Rectal smooth muscle tissue (tissue), 1 donor: ENCODE results near the gene LCTL.
A peak's percentile ranks its signal among the peaks of the same experiment; 100 is the strongest.

ENCODE experiments used
- H3K27ac ChIP-seq: one replicate; pipeline ENCODE4 v1.7.0; 2013; ENCODE audit warnings: low read depth, low read length, inconsistent platforms
- H3K27me3 ChIP-seq: one replicate; pipeline ENCODE4 v1.7.0; 2013; ENCODE audit warnings: low read length; ENCODE audit not compliant: control insufficient read depth, insufficient read depth
- H3K36me3 ChIP-seq: one replicate; pipeline ENCODE4 v1.7.0; 2013; ENCODE audit warnings: low read length; ENCODE audit not compliant: control insufficient read depth, insufficient read depth
- H3K4me1 ChIP-seq: one replicate; pipeline ENCODE4 v1.7.0; 2013; ENCODE audit warnings: low read length; ENCODE audit not compliant: control insufficient read depth, insufficient read depth
- H3K4me3 ChIP-seq: one replicate; pipeline ENCODE4 v1.7.0; 2013; ENCODE audit warnings: low read length
- H3K9ac ChIP-seq: one replicate; pipeline ENCODE4 v1.7.0; 2013; ENCODE audit warnings: low read length

Gene LCTL, protein sequence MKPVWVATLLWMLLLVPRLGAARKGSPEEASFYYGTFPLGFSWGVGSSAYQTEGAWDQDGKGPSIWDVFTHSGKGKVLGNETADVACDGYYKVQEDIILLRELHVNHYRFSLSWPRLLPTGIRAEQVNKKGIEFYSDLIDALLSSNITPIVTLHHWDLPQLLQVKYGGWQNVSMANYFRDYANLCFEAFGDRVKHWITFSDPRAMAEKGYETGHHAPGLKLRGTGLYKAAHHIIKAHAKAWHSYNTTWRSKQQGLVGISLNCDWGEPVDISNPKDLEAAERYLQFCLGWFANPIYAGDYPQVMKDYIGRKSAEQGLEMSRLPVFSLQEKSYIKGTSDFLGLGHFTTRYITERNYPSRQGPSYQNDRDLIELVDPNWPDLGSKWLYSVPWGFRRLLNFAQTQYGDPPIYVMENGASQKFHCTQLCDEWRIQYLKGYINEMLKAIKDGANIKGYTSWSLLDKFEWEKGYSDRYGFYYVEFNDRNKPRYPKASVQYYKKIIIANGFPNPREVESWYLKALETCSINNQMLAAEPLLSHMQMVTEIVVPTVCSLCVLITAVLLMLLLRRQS

GRCh38 chr15:66565741-66566144 lies at the start of gene LCTL:
Gene LCTL (minus strand): TSS chr15:66565998. CDS start chr15:66565365, 633 bp downstream.
- Histone ChIP-seq H3K9ac (no peak within 1 kb of the TSS), H3K36me3 (no peaks in the 10 kb centered on the region), H3K4me1 (no peaks in the 10 kb centered on the region), H3K27ac (no peak within 1 kb of the TSS), H3K4me3 (no peak within 1 kb of the TSS), H3K27me3 (no peaks in the 10 kb centered on the region)

DNA sequence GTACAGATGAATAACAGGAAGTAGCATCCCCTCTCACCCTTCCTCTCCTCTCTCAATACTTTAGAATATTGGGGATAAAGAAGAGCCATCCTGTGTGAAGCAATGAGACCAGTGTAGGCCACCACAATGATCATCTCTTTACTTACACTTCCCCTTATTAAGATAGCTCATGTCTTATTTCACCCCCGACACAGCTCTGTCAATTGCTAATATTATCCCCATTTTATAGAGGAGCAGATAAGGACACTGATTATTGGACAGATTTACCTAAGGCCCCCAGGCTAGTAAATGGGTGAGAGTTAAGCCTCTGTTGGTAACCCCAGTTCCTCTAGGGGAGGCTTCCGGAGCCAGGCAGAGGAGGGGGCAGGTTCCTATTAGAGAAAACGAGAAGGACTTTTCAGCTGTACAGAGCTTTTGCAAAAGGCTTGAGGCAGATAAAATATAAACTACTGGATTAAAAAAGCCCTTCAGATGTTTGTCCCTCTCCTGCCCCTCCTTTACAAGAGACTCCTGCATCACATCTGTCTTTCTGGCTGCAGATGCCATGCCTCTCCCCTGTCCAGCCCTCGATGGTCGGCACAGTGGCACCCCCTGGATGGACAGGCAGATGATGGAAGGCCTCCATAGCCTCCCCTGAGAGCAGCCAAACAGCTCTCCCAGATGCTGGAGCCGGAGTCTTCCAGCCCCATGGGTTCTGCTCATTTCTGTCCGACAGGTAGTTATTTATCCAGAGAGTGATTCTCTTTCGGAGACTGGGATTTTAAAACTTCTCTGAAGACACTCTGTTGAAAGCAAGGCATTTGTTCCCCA lies 49.4 kb upstream of the LCTL start:
- H3K27ac ChIP-seq = no peak overlapping the region
- no peaks in the 10 kb centered on the region for H3K4me1 ChIP-seq
- H3K9ac ChIP-seq = no peak overlapping the region
- H3K27me3 ChIP-seq = no peaks in the 10 kb centered on the region
- no peak overlapping the region for H3K4me3 ChIP-seq
- H3K36me3 ChIP-seq = no peaks in the 10 kb centered on the region

GRCh38 chr15:66614456-66614855 lies 48.7 kb upstream of the LCTL start:
- H3K27ac ChIP-seq = no peak overlapping the region
- H3K4me3 ChIP-seq = no peak overlapping the region
- H3K36me3 ChIP-seq = no peaks in the 10 kb centered on the region
- no peak overlapping the region for H3K9ac ChIP-seq
- no peaks in the 10 kb centered on the region for H3K27me3 ChIP-seq
- no peaks in the 10 kb centered on the region for H3K4me1 ChIP-seq

GRCh38 chr15:66613743-66614142 lies 47.9 kb upstream of the LCTL start:
- Histone ChIP-seq H3K4me1 (no peaks in the 10 kb centered on the region), H3K9ac (peak overlapping the region; percentile 17), H3K27me3 (no peaks in the 10 kb centered on the region), H3K4me3 (no peak overlapping the region), H3K27ac (no peak overlapping the region), H3K36me3 (no peaks in the 10 kb centered on the region)

- Histone ChIP-seq H3K36me3 (no peaks in the 10 kb centered on the region), H3K27me3 (no peaks in the 10 kb centered on the region), H3K4me1 (no peaks in the 10 kb centered on the region), H3K9ac (no peak overlapping the region), H3K27ac (no peak overlapping the region), H3K4me3 (no peak overlapping the region)
These were observed 45.7 kb upstream of the LCTL start for GRCh38 chr15:66611257-66612053.

- Histone ChIP-seq H3K27ac (no peak overlapping the region), H3K9ac (no peak overlapping the region), H3K4me3 (no peak overlapping the region), H3K36me3 (no peaks in the 10 kb centered on the region), H3K4me1 (no peaks in the 10 kb centered on the region), H3K27me3 (no peaks in the 10 kb centered on the region)
These were observed 44.1 kb upstream of the LCTL start for GRCh38 chr15:66609876-66610275.

GRCh38 chr15:66608881-66609280 lies 43.1 kb upstream of the LCTL start:
- Histone ChIP-seq H3K36me3 (no peaks in the 10 kb centered on the region), H3K27ac (no peak overlapping the region), H3K27me3 (no peaks in the 10 kb centered on the region), H3K9ac (no peak overlapping the region), H3K4me1 (no peaks in the 10 kb centered on the region), H3K4me3 (no peak overlapping the region)

- H3K4me3 ChIP-seq = no peak overlapping the region
These were observed 42.4 kb upstream of the LCTL start for GRCh38 chr15:66608159-66608558.

DNA sequence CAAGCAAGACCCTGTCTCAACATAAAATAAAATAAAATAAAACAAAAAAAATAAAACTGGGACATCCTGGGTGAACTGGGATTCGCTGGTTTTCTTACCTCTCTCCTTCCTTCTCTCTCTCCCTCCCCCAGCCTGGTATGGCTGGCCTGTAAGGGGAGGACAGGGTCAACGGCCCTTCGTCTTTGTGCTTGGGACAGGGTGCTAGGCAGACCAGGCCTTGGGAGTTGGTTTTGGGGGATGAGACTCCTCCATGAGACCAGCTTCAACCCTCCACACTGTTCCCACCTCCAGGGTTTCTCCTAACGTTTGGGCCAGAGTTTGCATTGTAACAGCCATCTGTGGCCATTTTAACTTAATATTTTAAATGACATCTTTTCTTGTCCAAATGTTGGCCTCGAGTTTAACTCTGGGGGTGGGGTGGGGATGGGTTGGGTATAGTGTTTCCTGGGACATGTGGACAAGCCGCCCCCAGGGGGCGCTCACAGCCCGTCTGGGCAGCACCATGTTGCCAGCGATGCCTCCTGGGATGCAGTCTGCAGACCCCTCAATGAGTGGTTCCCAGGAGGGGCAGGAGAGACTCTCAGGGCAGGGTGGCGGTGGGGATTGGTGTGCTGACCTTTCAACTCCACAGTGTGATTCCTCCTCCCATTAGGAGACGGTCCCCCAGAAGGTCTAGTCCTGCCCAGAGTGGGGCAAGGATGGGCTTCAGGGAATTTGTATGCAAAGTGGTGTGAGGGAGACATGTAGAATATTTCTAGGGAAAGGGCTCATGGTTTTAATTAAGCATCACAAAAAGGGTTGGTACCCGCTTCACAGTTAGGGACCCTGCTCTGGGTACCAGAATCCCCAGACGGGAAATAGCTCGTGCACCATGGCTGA lies 37.7 kb upstream of the LCTL start:
- Histone ChIP-seq H3K27me3 (no peaks in the 10 kb centered on the region), H3K4me1 (no peaks in the 10 kb centered on the region)

More at GRCh38 chr15:66608159-66608558, 42.4 kb upstream of the LCTL start:
- H3K36me3 ChIP-seq = no peaks in the 10 kb centered on the region
- H3K27me3 ChIP-seq = no peaks in the 10 kb centered on the region
- no peak overlapping the region for H3K27ac ChIP-seq
- no peaks in the 10 kb centered on the region for H3K4me1 ChIP-seq
- H3K9ac ChIP-seq = no peak overlapping the region

GRCh38 chr15:66601521-66601920 lies 35.7 kb upstream of the LCTL start:
- Histone ChIP-seq H3K4me3 (no peak overlapping the region), H3K27ac (no peak overlapping the region), H3K4me1 (no peaks in the 10 kb centered on the region), H3K36me3 (no peaks in the 10 kb centered on the region), H3K9ac (no peak overlapping the region), H3K27me3 (no peaks in the 10 kb centered on the region)

More for the DNA sequence above, 37.7 kb upstream of the LCTL start:
- Histone ChIP-seq H3K4me3 (no peak overlapping the region), H3K27ac (no peak overlapping the region), H3K36me3 (no peaks in the 10 kb centered on the region), H3K9ac (no peak overlapping the region)

DNA sequence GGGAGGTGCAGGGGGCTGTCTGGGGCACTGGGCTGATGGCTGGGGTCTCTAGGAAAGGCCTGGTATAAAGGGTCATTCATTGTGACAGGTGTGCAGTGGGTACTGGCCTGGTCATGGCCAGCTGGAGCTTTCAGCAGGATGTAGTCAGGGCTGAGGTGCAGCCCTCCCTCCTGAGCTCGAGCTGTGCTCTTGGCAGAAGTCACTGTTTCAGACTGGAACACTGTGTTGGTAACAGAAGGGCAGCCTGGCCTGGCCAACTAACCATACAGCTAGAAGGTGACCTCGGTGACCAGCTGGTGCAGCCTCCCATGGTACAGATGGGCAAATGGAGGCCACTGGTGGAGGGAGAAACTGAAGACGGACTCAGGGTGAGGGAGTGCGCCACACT lies 34.4 kb upstream of the LCTL start:
- H3K36me3 ChIP-seq = no peaks in the 10 kb centered on the region
- no peaks in the 10 kb centered on the region for H3K4me1 ChIP-seq
- H3K27ac ChIP-seq = no peak overlapping the region
- no peak overlapping the region for H3K9ac ChIP-seq
- H3K27me3 ChIP-seq = no peaks in the 10 kb centered on the region
- no peak overlapping the region for H3K4me3 ChIP-seq
